ENCODE results near the gene PKNOX1. TPM values are rescaled to one million over a fixed set of nuclear protein-coding genes. Genes with fewer than 3 reads are reported as not detected.

PKNOX1 gene
- total and polyA plus RNA-seq, 8 donors: 16.8 to 32.0 (median 24.9) TPM

GRCh38 chr21:42959728-42960127 is 14.6 kb upstream of the PKNOX1 start:
- DNase-seq (no peak), ATAC-seq (no peak)
- intact Hi-C loops (cut with DNase I): no loop called here
- H3K27ac ChIP-seq: no peak overlapping the region
- no peaks in the 10 kb centered on the region for H3K9me3 ChIP-seq
- no peaks in the 10 kb centered on the region for H3K27me3 ChIP-seq
- no peak overlapping the region for H3K4me3 ChIP-seq
- no peaks in the 10 kb centered on the region for H3K36me3 ChIP-seq
- no peak for TF ChIP-seq CTCF (IDR thresholded peaks at IDR 0.05)
- H3K4me1 ChIP-seq: no peaks in the 10 kb centered on the region

GRCh38 chr21:42962380-42963007 is 11.9 kb upstream of the PKNOX1 start:
- H3K4me1 ChIP-seq: no peaks in the 10 kb centered on the region
- H3K4me3 ChIP-seq: no peak overlapping the region
- H3K9me3 ChIP-seq: no peaks in the 10 kb centered on the region
- H3K27ac ChIP-seq: no peak overlapping the region
- intact Hi-C loops (cut with DNase I): no loop called here
- ATAC-seq: no peak
- no peaks in the 10 kb centered on the region for H3K27me3 ChIP-seq
- TF ChIP-seq CTCF (IDR thresholded peaks at IDR 0.05): no peak
- H3K36me3 ChIP-seq: no peaks in the 10 kb centered on the region
- no peak for DNase-seq

- ATAC-seq: no peak
- H3K9me3 ChIP-seq: no peaks in the 10 kb centered on the region
Measured at GRCh38 chr21:42964086-42964485, 10.3 kb upstream of the PKNOX1 start.

GRCh38 chr21:42964546-42965210 is 9.7 kb upstream of the PKNOX1 start:
- no peak overlapping the region for H3K4me3 ChIP-seq
- intact Hi-C loops (cut with DNase I): no loop called here

More at GRCh38 chr21:42964086-42964485, 10.3 kb upstream of the PKNOX1 start:
- H3K27ac ChIP-seq: no peak overlapping the region
- no peak for TF ChIP-seq CTCF (IDR thresholded peaks at IDR 0.05)
- H3K4me3 ChIP-seq: no peak overlapping the region
- no peaks in the 10 kb centered on the region for H3K27me3 ChIP-seq
- DNase-seq: no peak
- H3K4me1 ChIP-seq: no peaks in the 10 kb centered on the region
- H3K36me3 ChIP-seq: no peaks in the 10 kb centered on the region
- intact Hi-C loops (cut with DNase I): no loop called here

More at GRCh38 chr21:42964546-42965210, 9.7 kb upstream of the PKNOX1 start:
- TF ChIP-seq CTCF (IDR thresholded peaks at IDR 0.05): no peak
- ATAC-seq (no peak), DNase-seq (no peak)
- Histone ChIP-seq H3K27ac (no peak overlapping the region), H3K36me3 (no peaks in the 10 kb centered on the region), H3K9me3 (no peaks in the 10 kb centered on the region), H3K4me1 (no peaks in the 10 kb centered on the region), H3K27me3 (no peaks in the 10 kb centered on the region)
